Activated CD4-positive, alpha-beta T cell treated with anti-CD3 and anti-CD28 coated beads for 36 hours (primary cell): Measurements from ENCODE around the gene ETFBKMT. TPM values are rescaled to one million over a fixed set of nuclear protein-coding genes. Genes with fewer than 3 reads are reported as not detected.

Experiments used
- ATAC-seq: fragments of 200-7000 bp; cut with Tn5 transposase; one replicate; pipeline ENCODE4 v1.10.0; 2021; ENCODE audit warnings: mild to moderate bottlenecking, moderate library complexity
- CTCF ChIA-PET: fragments of 350-600 bp; sonication (Branson Sonifier 250); formaldehyde crosslinking; loops from one replicate; lab custom pipeline; 2021; ENCODE audit warnings: antibody characterized with exemption; lab: Charles Lee
- POLR2A ChIA-PET: fragments of 350-600 bp; sonication (Branson Sonifier 250); formaldehyde crosslinking; loops from one replicate; lab custom pipeline; 2021; ENCODE audit warnings: antibody characterized with exemption, inconsistent platforms; lab: Charles Lee
- DNase-seq: peaks from one replicate; pipeline ENCODE4 v3.0.0-alpha.2; 2020
- H3K27ac Mint-ChIP-seq: one replicate; pipeline ENCODE4 v1.8.0; 2021; ENCODE audit warnings: mixed read lengths
- H3K27me3 Mint-ChIP-seq: one replicate; pipeline ENCODE4 v1.8.0; 2021; ENCODE audit warnings: mixed read lengths
- H3K36me3 Mint-ChIP-seq: one replicate; pipeline ENCODE4 v1.8.0; 2021; ENCODE audit warnings: low read depth, mixed read lengths
- H3K4me1 Mint-ChIP-seq: one replicate; pipeline ENCODE4 v1.8.0; 2021; ENCODE audit warnings: mixed read lengths
- H3K4me3 Mint-ChIP-seq: one replicate; pipeline ENCODE4 v1.8.0; 2021; ENCODE audit warnings: mild to moderate bottlenecking, moderate library complexity, mixed read lengths
- H3K9me3 Mint-ChIP-seq: one replicate; pipeline ENCODE4 v1.8.0; 2021; ENCODE audit warnings: low read depth, mixed read lengths
- intact Hi-C, 2 experiments: fragments of 100-400 bp; cut with DNase I in 1 of 2; cut with micrococcal nuclease in 1 of 2; formaldehyde crosslinking; loops; one replicate each; pipeline versions ENCODE4 v1.14.2 to v1.15.1; 2022 to 2024; cut with DNase I, micrococcal nuclease
- total RNA-seq, 2 experiments: library from RNA; stranded (reverse); gene quantifications; one replicate each; pipeline ENCODE4 v1.2.3, GENCODE V29; 2021

The ETFBKMT gene, protein sequence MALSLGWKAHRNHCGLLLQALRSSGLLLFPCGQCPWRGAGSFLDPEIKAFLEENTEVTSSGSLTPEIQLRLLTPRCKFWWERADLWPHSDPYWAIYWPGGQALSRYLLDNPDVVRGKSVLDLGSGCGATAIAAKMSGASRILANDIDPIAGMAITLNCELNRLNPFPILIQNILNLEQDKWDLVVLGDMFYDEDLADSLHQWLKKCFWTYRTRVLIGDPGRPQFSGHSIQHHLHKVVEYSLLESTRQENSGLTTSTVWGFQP
- 1 to 10 TPM in 1 of 2 experiments, under 1 TPM in 1; 0.35 to 1.4 TPM for total RNA-seq

DNA sequence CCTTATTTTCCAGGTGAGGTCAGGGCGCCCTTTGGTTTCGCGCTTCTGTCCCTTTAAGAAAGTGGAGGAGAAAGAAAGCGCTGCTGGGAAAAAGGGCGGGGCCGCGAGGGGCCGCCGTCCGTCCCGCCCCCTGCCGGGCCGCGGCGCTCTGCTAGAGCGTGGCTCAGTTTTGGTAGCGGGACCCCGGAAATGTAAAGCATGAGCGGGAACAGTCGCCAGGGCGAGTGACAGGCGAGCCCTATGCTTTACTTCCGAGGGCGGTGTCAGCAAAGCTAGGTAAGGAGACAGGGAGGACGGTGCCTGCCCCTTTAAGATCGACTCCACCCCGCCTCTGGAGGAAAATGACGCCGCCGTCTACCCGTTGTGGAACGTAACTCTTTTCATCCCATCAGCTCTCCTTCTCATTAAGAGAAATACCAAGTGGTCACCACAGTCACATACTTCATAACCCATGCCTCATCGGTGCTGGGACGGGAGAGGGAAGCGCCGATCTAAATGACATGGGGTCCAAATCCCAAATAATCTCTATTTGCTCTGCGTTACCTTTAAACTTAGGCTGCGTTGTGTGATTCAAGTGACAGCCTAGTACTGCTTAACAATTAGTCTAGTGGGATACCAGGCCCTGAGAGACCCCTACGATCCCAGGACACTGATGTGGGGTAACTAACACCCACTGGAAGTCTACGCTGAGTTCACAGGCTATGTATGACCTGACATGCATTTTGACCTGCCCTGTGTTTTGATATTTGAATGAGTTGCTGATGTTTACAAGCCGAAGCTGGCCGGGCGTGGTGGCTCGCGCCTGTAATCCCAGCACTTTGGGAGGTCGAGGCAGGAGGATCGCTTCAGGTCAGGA is at the start of gene ETFBKMT:
TSS of gene ETFBKMT (plus strand) at position 602 of the 856 bp plus-strand sequence. CDS start 2,266 bp downstream, outside the sequence.
- DNase-seq (peak; percentile 96), ATAC-seq (peak; percentile 99)
- intact Hi-C loops: loop anchor here (1.0 to 10.0 kb wide), 15 partner anchors 23 to 1093 kb away; partner anchors contain the start of genes AMN1 (in 2 of the 2), DNM1L (in 2 of the 2), BICD1 (in 1 of the 2) and DENND5B (in 1 of the 2)
- no peaks in the 10 kb centered on the region for H3K9me3 Mint-ChIP-seq
- H3K4me3 Mint-ChIP-seq: peak within 1 kb of the TSS; percentile 87
- peak within 1 kb of the TSS; percentile 100 for H3K27ac Mint-ChIP-seq
- peaks cover 2% of the 10 kb centered on the region for H3K36me3 Mint-ChIP-seq
- ChIA-PET POLR2A (interaction anchor here (0.6 to 1.1 kb wide), 5 partner anchors 13 to 1097 kb away, joined by 3 to 12 read pairs (median 3); partner anchors contain the start of genes AMN1, RESF1 and YARS2), CTCF (interaction anchor here (0.6 to 2.2 kb wide), 8 partner anchors 12 to 475 kb away, joined by 3 to 6 read pairs (median 4); no protein-coding TSS in a partner anchor)
- no peaks in the 10 kb centered on the region for H3K27me3 Mint-ChIP-seq
- H3K4me1 Mint-ChIP-seq: peaks cover 13% of the 10 kb centered on the region

DNA sequence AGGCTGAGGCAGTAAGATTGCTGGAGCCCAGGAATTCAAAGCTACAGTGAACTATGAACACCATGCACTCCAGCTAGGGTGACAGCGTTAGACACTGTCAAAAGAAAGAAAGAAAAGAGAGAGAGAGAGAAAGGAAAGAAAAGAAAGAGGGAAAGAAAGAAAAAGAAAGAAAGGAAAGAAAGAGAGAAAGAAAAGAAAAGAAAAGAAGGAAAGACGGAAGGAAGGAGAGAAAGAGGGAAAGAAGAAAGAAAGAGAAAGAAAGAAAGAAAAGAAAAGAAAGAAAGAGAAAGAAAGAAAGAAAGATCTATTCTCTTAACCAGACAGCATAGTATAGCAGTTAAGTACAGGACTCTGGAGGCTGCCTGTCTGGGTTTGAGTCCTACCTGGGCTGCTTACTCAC is 46.7 kb upstream of the ETFBKMT start:
- Mint-ChIP-seq H3K36me3 (no peaks in the 10 kb centered on the region), H3K27me3 (no peaks in the 10 kb centered on the region), H3K4me1 (no peaks in the 10 kb centered on the region), H3K27ac (no peak overlapping the region), H3K4me3 (no peak overlapping the region), H3K9me3 (peaks cover 4% of the 10 kb centered on the region)
- DNase-seq (no peak), ATAC-seq (no peak)
- intact Hi-C loops: no loop called here
- CTCF ChIA-PET: interaction anchor here (0.7 kb wide), 1 partner anchor 1043 kb away, joined by 3 read pairs; no protein-coding TSS in a partner anchor
- POLR2A ChIA-PET: no interaction called here

DNA sequence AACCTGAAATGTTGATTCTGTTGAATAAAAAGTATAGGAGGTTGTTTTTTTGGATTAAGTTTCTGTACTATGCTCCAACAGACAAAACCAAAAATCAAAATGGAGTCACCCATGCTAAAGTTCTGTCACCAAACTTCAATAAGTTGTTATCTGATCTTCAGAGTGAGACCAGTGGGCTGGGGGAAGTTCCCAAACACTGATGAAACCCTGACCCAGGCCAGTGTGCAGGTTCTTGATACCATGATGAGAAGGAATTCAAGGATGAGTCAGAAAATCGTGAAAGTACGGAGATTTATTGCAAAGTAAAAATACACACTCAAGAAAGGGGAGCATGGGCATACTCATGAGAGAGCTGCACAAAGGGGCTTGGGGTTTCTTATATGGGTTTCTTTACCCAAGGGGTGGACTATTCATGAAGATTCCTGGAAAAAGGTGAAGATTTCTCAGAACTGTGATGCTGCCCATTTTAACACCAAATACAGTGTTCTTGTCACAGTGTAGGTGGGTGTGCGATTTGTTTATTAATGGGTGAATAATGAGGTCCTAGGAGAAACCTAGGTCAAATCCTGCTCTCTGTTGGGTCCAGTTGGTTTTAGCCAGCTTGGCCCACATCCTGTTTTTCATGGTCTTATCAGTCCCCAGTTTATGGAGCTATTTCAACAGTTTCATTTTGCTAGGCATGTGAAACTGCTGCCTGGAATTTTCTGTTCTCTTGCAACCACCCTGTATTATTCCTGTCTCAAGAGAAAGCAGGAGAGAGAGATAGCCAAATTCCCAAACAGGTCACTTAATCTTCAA is 41.1 kb upstream of the ETFBKMT start:
- Mint-ChIP-seq H3K27ac (no peak overlapping the region), H3K36me3 (no peaks in the 10 kb centered on the region), H3K27me3 (no peaks in the 10 kb centered on the region), H3K9me3 (no peaks in the 10 kb centered on the region), H3K4me1 (no peaks in the 10 kb centered on the region), H3K4me3 (no peak overlapping the region)
- CTCF ChIA-PET: no interaction called here
- POLR2A ChIA-PET: no interaction called here
- intact Hi-C loops: no loop called here
- DNase-seq (no peak), ATAC-seq (no peak)

DNA sequence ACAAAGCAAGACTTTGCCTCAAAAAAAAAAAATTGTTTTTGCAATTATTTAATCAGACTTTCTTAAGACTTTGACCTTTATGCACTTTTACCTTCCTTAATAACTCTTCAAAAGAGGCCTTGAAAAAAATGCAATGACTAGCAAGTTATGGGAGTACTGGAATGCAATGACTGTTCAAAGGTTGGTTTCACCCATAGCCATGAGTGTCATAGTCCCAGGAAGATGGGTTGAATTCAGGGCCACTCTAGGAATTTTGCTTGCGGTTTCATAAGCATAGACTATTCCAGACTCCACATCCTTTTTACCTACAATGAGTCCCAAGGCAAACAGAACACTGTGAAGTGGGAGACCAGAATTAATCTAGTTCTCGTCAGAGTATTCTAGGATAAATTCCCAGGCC is 39.2 kb upstream of the ETFBKMT start:
- no peak overlapping the region for H3K4me3 Mint-ChIP-seq
- POLR2A ChIA-PET: no interaction called here
- no peak for ATAC-seq
- no peaks in the 10 kb centered on the region for H3K36me3 Mint-ChIP-seq
- H3K9me3 Mint-ChIP-seq: no peaks in the 10 kb centered on the region
- DNase-seq: no peak
- no peak overlapping the region for H3K27ac Mint-ChIP-seq
- no peaks in the 10 kb centered on the region for H3K4me1 Mint-ChIP-seq
- CTCF ChIA-PET: no interaction called here
- intact Hi-C loops: no loop called here
- no peaks in the 10 kb centered on the region for H3K27me3 Mint-ChIP-seq

DNA sequence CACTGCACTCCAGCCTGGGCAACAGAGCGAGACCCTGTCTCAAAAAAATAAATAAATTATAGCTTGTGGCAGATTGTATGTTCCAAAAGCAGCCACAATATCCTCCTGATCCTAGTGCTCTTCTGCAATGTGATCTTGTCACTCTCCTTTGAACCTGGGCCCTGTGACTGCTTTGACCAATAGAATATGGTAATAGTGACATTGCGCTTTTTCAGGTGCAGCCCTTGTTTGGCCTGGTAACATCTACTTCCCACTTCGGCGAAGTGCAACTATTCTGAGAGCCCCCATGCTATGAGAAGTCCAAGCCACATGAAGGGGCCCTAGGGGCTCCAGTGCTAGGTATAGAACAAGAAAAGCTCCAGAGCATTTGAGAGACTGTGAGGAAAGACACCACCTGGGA is 37.5 kb upstream of the ETFBKMT start:
- Mint-ChIP-seq H3K4me1 (peaks cover 3% of the 10 kb centered on the region), H3K4me3 (no peak overlapping the region), H3K36me3 (no peaks in the 10 kb centered on the region), H3K27ac (no peak overlapping the region), H3K27me3 (no peaks in the 10 kb centered on the region), H3K9me3 (no peaks in the 10 kb centered on the region)
- intact Hi-C loops: no loop called here
- DNase-seq (no peak), ATAC-seq (no peak)
- ChIA-PET CTCF (no interaction called here), POLR2A (no interaction called here)

DNA sequence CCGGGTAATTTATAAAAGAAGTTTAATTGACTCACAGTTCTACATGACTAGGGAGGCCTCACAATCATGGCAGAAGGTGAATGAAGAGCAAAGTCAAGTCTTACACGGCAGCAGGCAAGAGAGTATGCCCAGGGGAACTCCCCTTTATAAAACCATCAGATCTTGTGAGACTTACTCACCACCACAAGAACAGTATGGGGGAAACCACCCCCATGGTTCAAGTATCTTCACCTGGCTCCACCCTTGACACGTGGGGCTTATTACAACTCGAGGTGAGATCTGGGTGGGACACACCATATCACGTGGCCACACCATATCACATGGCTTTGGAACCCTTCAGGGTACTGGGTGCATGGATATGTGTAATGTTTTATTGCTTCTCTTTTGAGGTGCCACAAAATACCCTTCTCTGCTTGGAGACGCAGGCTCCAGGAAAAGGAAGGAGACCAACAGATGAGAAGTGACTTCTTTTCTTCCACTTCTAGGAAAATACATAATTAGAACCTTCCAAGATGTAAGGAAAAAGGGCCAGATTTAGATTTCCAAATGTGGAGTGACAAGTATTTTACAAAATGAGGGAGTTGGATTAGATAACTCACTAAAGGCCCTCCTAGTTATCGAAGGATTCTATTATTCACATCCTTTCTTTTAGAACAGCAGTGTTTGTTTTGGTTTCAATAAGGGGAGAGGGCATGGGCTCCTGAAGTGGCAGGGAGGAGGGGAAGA is 33.1 kb upstream of the ETFBKMT start:
- Mint-ChIP-seq H3K4me3 (no peak overlapping the region), H3K9me3 (no peaks in the 10 kb centered on the region), H3K36me3 (no peaks in the 10 kb centered on the region), H3K27me3 (no peaks in the 10 kb centered on the region), H3K4me1 (peaks cover 3% of the 10 kb centered on the region), H3K27ac (no peak overlapping the region)
- CTCF ChIA-PET: no interaction called here
- intact Hi-C loops: no loop called here
- DNase-seq: peak; percentile 9
- POLR2A ChIA-PET: no interaction called here
- peak; percentile 49 for ATAC-seq

DNA sequence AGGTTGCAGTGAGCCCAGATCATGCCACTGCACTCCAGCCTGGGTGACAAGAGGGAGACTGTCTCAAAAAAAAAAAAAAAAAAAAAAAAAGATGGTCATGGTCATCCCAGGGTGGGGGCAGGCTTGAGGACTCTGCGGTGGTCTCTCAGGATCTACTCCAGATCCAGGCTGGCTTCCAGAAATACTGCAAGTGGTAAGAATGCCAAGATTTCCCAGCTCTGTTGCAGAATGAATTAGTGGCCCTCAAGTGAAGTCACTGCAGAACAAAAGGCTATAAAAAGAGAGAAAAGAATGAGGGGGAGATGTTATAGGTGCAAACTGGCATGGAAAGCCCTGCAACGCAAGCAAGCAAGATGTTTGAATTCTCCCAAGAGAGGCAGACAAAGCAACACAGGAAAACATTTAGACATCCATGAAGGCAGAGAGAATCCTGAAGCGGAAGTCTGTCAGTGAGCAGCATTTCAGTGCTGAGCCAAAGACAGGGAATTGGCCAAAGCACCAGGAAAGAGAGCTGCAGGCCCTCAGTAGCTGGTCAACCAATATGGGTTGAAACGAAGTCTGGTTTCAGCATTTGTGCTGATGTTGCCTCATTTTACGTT is 31.9 kb upstream of the ETFBKMT start:
- Mint-ChIP-seq H3K9me3 (no peaks in the 10 kb centered on the region), H3K4me3 (no peak overlapping the region), H3K4me1 (peaks cover 3% of the 10 kb centered on the region), H3K36me3 (no peaks in the 10 kb centered on the region), H3K27me3 (no peaks in the 10 kb centered on the region), H3K27ac (no peak overlapping the region)
- DNase-seq (no peak), ATAC-seq (no peak)
- POLR2A ChIA-PET: interaction anchor here (0.5 kb wide), 1 partner anchor 340 kb away, joined by 3 read pairs; no protein-coding TSS in a partner anchor
- CTCF ChIA-PET: interaction anchor here (1.0 kb wide), 1 partner anchor 32 kb away, joined by 3 read pairs; the partner anchor contains the start of gene ETFBKMT
- intact Hi-C loops: no loop called here

DNA sequence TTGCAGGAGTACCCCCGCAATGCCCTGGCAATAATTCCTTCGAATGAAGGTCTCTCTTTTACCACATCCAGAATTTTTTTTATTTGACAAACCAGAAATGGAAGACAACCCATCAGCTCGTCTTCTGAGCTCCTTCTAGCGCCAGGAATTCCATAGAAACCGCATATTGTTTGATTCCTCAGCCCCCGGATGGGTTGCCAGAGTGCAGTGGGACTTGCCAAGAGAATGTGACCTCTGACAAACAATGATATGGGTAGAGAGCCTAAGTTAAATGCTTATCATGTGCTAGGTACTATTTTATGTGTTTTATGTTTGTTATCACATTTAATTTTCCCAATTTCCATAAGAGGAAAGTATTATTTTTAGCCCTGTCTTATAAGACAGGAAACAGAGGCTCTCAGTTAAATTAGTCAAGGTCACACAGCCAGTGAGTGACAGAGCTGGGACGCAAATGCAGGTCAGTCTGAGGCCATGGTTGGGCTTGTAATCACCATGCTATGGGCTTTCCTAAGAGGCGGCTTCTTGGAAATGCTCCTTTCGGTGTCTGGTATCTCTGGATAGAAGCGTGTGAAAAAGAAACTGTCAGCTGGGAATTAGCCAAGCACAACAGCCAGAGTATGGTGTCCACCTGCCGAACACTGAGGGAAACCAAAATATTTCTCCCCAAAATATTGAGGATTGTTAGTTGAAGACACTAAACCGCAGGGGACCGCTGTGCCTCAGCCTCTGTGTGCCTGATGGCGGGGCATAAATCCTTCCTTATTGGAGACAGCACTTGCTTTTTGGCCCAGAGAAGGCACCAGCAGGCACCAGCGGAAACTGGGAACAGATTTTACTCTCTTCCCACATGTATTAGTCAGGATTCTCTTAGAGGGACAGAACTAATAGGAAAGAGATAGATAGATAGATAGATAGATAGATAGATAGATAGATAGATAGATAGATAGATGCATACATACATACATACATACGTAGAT is 29.4 kb upstream of the ETFBKMT start:
- ChIA-PET POLR2A (no interaction called here), CTCF (interaction anchor here (0.7 kb wide), 1 partner anchor 819 kb away, joined by 3 read pairs; no protein-coding TSS in a partner anchor)
- H3K36me3 Mint-ChIP-seq: no peaks in the 10 kb centered on the region
- intact Hi-C loops: loop anchor here in 1 of 2 experiments (10.0 kb wide), 1 partner anchor 515 kb away; no protein-coding TSS in a partner anchor
- no peak for ATAC-seq
- DNase-seq: no peak
- peaks cover 3% of the 10 kb centered on the region for H3K4me1 Mint-ChIP-seq
- no peaks in the 10 kb centered on the region for H3K9me3 Mint-ChIP-seq
- no peak overlapping the region for H3K4me3 Mint-ChIP-seq
- H3K27ac Mint-ChIP-seq: no peak overlapping the region
- H3K27me3 Mint-ChIP-seq: no peaks in the 10 kb centered on the region

DNA sequence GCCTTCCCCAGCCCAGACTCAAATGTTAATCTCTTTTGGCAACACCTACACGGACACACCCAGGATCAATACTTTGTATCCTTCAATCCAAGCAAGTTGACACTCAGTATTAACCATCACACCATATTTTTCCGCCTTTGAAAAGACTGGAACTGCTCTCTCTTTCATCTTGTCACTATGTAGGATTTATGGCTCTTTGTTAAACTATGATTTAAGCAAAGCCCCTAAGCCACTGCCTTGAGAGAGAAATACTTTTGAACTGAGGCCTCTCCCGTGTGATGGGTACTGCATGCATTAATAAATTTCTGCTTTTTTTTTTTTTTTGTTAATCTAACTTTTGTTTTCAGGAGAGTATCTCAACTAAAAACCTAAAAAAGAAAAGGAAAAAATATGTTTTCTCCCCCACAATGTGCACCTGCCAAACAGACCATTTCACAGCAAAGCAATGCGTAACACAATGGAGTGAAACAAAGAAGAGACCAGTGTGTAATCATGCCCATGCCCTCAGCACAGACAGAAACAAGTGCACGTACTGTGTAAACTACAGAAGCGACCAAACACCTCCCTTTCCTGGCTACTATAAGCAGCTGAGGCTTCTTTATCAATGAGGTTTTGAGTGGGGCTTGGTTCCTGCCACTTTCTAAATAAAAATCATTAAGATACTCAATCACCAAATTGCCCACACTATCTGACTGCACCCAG is 28.3 kb upstream of the ETFBKMT start:
- ATAC-seq (no peak), DNase-seq (no peak)
- Mint-ChIP-seq H3K9me3 (no peaks in the 10 kb centered on the region), H3K27ac (no peak overlapping the region), H3K36me3 (no peaks in the 10 kb centered on the region), H3K4me3 (no peak overlapping the region), H3K4me1 (peaks cover under 1% of the 10 kb centered on the region), H3K27me3 (no peaks in the 10 kb centered on the region)
- intact Hi-C loops: loop anchor here in 1 of 2 experiments (10.0 kb wide), 1 partner anchor 516 kb away; no protein-coding TSS in a partner anchor
- ChIA-PET POLR2A (no interaction called here), CTCF (interaction anchor here (0.6 kb wide), 2 partner anchors 61 to 180 kb away, joined by 3 read pairs; no protein-coding TSS in a partner anchor)
